Measurements from ENCODE around the gene LHFPL3.
"Not testable (repeated sequence)": the region's sequence is repeated elsewhere in the genome, so short reads cannot be mapped to it uniquely, and the experiment has no call there.

The LHFPL3 gene

DNA sequence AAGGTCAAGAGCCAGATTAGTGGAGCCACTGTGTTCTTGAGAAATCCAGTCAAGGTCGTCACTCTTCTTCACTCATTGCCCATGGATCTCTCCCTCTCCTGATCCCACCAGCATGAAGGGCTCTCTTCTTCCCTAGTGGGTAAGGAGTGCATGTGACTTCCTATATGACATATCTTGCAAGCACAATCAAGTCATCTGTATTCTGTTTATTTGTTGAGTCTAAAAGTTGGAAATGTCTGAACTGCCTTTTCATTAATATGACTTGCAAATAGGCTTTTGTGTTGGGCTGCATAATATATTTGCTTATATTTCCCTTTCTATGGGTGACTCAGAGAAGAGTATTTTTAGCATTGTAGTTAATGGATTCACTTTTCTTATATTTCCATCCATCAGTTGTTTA lies 371.9 kb downstream of the LHFPL3 start:
- no peaks in the 10 kb centered on the region for H3K9me3 ChIP-seq (ENCODE audit: low read length)
- H2AFZ ChIP-seq (ENCODE audit: low read length): no peak overlapping the region
- H3K79me2 ChIP-seq (ENCODE audit: insufficient read depth, low read length): no peaks in the 10 kb centered on the region
- no peaks in the 10 kb centered on the region for H3K36me3 ChIP-seq (ENCODE audit: insufficient read depth, low read length)
- no peaks in the 10 kb centered on the region for H3F3A ChIP-seq (ENCODE audit: insufficient read depth, low read length)
- H4K20me1 ChIP-seq (ENCODE audit: insufficient read depth, low read length): no peaks in the 10 kb centered on the region
- no peaks in the 10 kb centered on the region for H3K27me3 ChIP-seq (ENCODE audit: insufficient read depth, low read length)
- no peak overlapping the region for H3K27ac ChIP-seq (ENCODE audit: low read depth, low read length, poor library complexity, severe bottlenecking)
- no peak overlapping the region for H3K9ac ChIP-seq (ENCODE audit: low read length)
- H3K4me2 ChIP-seq (ENCODE audit: low read length): no peak overlapping the region
- no peaks in the 10 kb centered on the region for H3K4me1 ChIP-seq (ENCODE audit: insufficient read depth, low read length, severe bottlenecking)
- no peaks in the 10 kb centered on the region for H3K9me2 ChIP-seq (ENCODE audit: low read depth, low read length)
- TF ChIP-seq, protein P1, sequence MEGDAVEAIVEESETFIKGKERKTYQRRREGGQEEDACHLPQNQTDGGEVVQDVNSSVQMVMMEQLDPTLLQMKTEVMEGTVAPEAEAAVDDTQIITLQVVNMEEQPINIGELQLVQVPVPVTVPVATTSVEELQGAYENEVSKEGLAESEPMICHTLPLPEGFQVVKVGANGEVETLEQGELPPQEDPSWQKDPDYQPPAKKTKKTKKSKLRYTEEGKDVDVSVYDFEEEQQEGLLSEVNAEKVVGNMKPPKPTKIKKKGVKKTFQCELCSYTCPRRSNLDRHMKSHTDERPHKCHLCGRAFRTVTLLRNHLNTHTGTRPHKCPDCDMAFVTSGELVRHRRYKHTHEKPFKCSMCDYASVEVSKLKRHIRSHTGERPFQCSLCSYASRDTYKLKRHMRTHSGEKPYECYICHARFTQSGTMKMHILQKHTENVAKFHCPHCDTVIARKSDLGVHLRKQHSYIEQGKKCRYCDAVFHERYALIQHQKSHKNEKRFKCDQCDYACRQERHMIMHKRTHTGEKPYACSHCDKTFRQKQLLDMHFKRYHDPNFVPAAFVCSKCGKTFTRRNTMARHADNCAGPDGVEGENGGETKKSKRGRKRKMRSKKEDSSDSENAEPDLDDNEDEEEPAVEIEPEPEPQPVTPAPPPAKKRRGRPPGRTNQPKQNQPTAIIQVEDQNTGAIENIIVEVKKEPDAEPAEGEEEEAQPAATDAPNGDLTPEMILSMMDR (IDR thresholded peaks at IDR 0.05; ENCODE audit: low read length): no peak
- no peak for TF ChIP-seq EZH2 (IDR thresholded peaks at IDR 0.05; ENCODE audit: borderline replicate concordance, low read length)
- no peak overlapping the region for H3K4me3 ChIP-seq (ENCODE audit: low read depth, low read length, poor library complexity, severe bottlenecking)

DNA sequence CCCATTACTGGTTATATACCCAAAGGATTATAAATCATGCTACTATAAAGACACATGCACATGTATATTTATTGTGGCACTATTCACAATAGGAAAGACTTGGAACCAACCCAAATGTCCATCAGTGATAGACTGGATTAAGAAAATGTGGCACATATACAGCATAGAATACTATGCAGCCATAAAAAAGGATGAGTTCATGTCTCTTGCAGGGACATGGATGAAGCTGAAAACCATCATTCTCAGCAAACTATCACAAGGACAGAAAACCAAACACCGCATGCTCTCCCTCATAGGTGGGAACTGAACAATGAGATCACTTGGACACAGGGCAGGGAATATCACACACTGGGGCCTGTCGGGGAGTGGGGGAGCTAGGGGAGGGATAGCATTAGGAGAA lies 392.6 kb downstream of the LHFPL3 start:
- H4K20me1 ChIP-seq (ENCODE audit: insufficient read depth, low read length); H3K27me3 ChIP-seq (ENCODE audit: insufficient read depth, low read length); H3K4me1 ChIP-seq (ENCODE audit: insufficient read depth, low read length, severe bottlenecking); H3K9me2 ChIP-seq (ENCODE audit: low read depth, low read length); H3F3A ChIP-seq (ENCODE audit: insufficient read depth, low read length); H3K36me3 ChIP-seq (ENCODE audit: insufficient read depth, low read length); H3K4me2 ChIP-seq (ENCODE audit: low read length); H3K27ac ChIP-seq (ENCODE audit: low read depth, low read length, poor library complexity, severe bottlenecking); H3K79me2 ChIP-seq (ENCODE audit: insufficient read depth, low read length); H3K9me3 ChIP-seq (ENCODE audit: low read length); H3K9ac ChIP-seq (ENCODE audit: low read length); H2AFZ ChIP-seq (ENCODE audit: low read length); H3K4me3 ChIP-seq (ENCODE audit: low read depth, low read length, poor library complexity, severe bottlenecking): not testable (repeated sequence)

DNA sequence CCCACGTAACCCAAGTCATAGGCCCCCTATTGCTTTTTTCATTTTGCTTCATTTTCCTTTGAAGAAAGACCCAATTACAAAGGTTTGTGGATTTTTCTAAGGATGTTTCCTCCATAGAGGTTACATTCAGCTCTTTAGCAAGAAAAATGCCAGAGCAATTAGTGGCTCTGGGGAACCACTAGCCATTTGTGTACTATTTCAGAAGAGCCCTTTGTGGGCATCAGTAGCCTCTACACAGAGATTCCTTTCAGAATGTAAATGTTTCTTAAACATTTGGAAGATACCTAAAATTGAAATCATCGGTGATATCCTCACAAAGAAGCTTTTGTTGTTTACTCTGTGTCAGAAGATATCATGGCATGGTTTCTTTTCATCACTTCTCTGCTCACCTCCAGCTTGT lies 394.6 kb downstream of the LHFPL3 start:
- TF ChIP-seq, protein P1 (IDR thresholded peaks at IDR 0.05; ENCODE audit: low read length): no peak
- no peak for TF ChIP-seq EZH2 (IDR thresholded peaks at IDR 0.05; ENCODE audit: borderline replicate concordance, low read length)
- no peaks in the 10 kb centered on the region for H3F3A ChIP-seq (ENCODE audit: insufficient read depth, low read length)

DNA sequence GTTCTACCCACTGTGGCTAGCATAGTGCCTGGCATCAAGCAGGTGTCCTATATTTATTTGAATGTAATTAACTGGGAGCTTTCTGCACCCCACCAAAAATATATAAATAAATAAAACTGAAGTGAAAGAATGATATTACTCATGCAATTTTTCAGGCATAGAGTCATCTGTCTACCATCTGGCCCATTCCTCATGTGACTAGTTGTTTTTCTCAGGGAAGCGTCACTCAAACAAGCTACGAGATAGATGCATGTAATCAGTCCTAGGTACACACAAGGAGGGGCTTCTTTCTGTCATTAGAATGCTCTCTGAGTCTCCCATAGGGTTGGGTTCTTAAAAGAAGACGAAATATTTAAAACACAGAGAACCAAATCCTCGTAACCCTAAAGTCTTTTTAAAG lies 430.1 kb downstream of the LHFPL3 start:
- Histone ChIP-seq H3K9me3 (ENCODE audit: low read length) (no peaks in the 10 kb centered on the region), H3K27me3 (ENCODE audit: insufficient read depth, low read length) (no peaks in the 10 kb centered on the region), H3K27ac (ENCODE audit: low read depth, low read length, poor library complexity, severe bottlenecking) (no peak overlapping the region), H3K4me3 (ENCODE audit: low read depth, low read length, poor library complexity, severe bottlenecking) (no peak overlapping the region), H3K36me3 (ENCODE audit: insufficient read depth, low read length) (no peaks in the 10 kb centered on the region), H3K4me1 (ENCODE audit: insufficient read depth, low read length, severe bottlenecking) (no peaks in the 10 kb centered on the region), H3K9ac (ENCODE audit: low read length) (no peak overlapping the region), H3K79me2 (ENCODE audit: insufficient read depth, low read length) (no peaks in the 10 kb centered on the region), H3K4me2 (ENCODE audit: low read length) (no peak overlapping the region), H2AFZ (ENCODE audit: low read length) (no peak overlapping the region), H4K20me1 (ENCODE audit: insufficient read depth, low read length) (no peaks in the 10 kb centered on the region), H3K9me2 (ENCODE audit: low read depth, low read length) (no peaks in the 10 kb centered on the region; the same call in 1 of the 2 replicates), H3F3A (ENCODE audit: insufficient read depth, low read length) (no peaks in the 10 kb centered on the region)
- no peak for TF ChIP-seq EZH2 (IDR thresholded peaks at IDR 0.05; ENCODE audit: borderline replicate concordance, low read length)
- TF ChIP-seq, protein P1 (IDR thresholded peaks at IDR 0.05; ENCODE audit: low read length): no peak

More for the DNA sequence above, 394.6 kb downstream of the LHFPL3 start:
- no peak overlapping the region for H3K4me3 ChIP-seq (ENCODE audit: low read depth, low read length, poor library complexity, severe bottlenecking)
- H3K36me3 ChIP-seq (ENCODE audit: insufficient read depth, low read length): no peaks in the 10 kb centered on the region
- H3K27me3 ChIP-seq (ENCODE audit: insufficient read depth, low read length): no peaks in the 10 kb centered on the region
- no peaks in the 10 kb centered on the region for H3K9me3 ChIP-seq (ENCODE audit: low read length)
- no peaks in the 10 kb centered on the region for H4K20me1 ChIP-seq (ENCODE audit: insufficient read depth, low read length)
- no peak overlapping the region for H3K9ac ChIP-seq (ENCODE audit: low read length)
- no peak overlapping the region for H3K4me2 ChIP-seq (ENCODE audit: low read length)
- H3K4me1 ChIP-seq (ENCODE audit: insufficient read depth, low read length, severe bottlenecking): no peaks in the 10 kb centered on the region
- no peaks in the 10 kb centered on the region for H3K9me2 ChIP-seq (ENCODE audit: low read depth, low read length)
- no peak overlapping the region for H3K27ac ChIP-seq (ENCODE audit: low read depth, low read length, poor library complexity, severe bottlenecking)
- no peak overlapping the region for H2AFZ ChIP-seq (ENCODE audit: low read length)
- H3K79me2 ChIP-seq (ENCODE audit: insufficient read depth, low read length): no peaks in the 10 kb centered on the region

Data from OCI-LY1 (cell line).